ENCODE measurements around the gene SENP5.
A peak's percentile ranks its signal among the peaks of the same experiment; 100 is the strongest.
"Not testable (repeated sequence)": the region's sequence is repeated elsewhere in the genome, so short reads cannot be mapped to it uniquely, and the experiment has no call there.

The SENP5 gene

DNA sequence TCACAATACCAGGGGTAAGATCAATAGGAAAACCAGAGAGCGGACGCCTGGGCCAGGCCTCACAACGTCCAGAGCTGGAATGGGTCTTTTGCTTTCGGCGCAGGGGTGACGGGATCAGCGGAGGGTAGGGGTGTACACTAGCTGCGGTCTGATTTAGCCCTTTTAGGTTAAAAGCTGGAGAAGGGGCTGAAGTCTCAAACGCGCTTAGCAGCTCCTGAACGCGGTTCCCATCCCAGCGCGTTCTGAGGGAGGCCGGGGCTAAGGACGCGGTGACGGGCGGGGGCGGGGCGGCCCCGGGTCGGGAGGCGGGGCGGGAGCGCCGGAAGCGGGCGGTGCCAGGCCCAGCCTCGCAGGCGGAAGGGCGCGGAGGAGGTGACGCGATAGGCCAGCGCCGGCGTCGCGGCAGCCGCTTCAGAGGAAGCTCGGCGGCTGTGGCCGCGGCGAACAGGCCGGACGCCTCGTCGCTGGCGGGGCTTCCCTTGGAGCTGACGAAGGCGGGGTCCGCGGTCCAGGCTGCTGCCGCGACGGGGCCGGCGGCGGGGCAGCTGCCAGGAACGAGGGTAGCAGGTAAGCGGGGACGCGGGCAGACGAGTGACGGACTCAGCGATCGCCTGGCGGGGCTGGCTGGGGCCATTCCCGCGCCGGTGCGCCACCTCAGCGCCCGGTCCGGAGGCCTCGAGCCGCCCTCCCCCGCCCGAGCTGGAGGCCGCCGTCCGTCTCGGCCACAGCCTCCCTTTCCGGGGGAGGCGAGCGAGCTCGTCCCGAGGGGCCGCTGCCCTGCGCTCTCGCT lies at the start of gene SENP5:
TSS of gene SENP5 (plus strand) at position 414 of the 790 bp plus-strand sequence. CDS start 17,262 bp downstream, outside the sequence.
- peak; percentile 92 for DNase-seq
- H3K4me1 Mint-ChIP-seq: peaks cover 20% of the 10 kb centered on the region
- peaks cover 38% of the 10 kb centered on the region for H3K9me3 Mint-ChIP-seq
- H3K36me3 Mint-ChIP-seq (ENCODE audit: low read depth): peaks cover 18% of the 10 kb centered on the region
- no peak for TF ChIP-seq CTCF (IDR thresholded peaks at IDR 0.05)
- peak within 1 kb of the TSS; percentile 100 for H3K27ac Mint-ChIP-seq
- no peaks in the 10 kb centered on the region for H3K27me3 Mint-ChIP-seq (ENCODE audit: low read depth, poor library complexity)
- H3K4me3 Mint-ChIP-seq: peak within 1 kb of the TSS; percentile 99

GRCh38 chr3:196821806-196822355 lies 45.8 kb upstream of the SENP5 start:
- Mint-ChIP-seq H3K36me3 (ENCODE audit: low read depth) (peaks cover 76% of the 10 kb centered on the region), H3K27ac (no peak overlapping the region)

DNA sequence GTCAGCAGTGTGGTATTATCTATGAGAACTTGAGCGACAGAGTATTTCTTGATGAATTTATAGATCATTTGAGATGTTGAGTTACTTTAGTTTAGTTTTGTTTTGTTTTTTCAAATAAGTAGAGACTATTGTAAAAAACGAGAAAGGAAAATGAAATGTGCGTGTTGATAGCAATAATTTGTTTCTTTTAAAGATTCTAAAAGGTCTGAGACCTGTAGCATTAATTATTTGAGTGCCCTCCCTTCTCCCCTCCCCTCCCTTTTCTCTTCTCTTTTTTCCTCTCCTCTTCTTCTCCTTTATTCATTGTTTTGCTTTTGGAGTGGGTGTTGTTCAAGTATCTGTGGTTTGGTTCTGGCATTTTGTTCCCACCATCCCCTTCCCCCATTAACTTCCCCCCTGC lies 38.1 kb upstream of the SENP5 start:
- not testable (repeated sequence) for H3K4me3 Mint-ChIP-seq; H3K9me3 Mint-ChIP-seq; DNase-seq; H3K4me1 Mint-ChIP-seq; H3K27me3 Mint-ChIP-seq (ENCODE audit: low read depth, poor library complexity)
- Mint-ChIP-seq H3K27ac (peak overlapping the region; percentile 72), H3K36me3 (ENCODE audit: low read depth) (peaks cover 46% of the 10 kb centered on the region)

More at GRCh38 chr3:196821806-196822355, 45.8 kb upstream of the SENP5 start:
- H3K4me3 Mint-ChIP-seq: no peak overlapping the region
- no peak for DNase-seq
- no peaks in the 10 kb centered on the region for H3K4me1 Mint-ChIP-seq
- H3K27me3 Mint-ChIP-seq (ENCODE audit: low read depth, poor library complexity): peaks cover 3% of the 10 kb centered on the region
- no peaks in the 10 kb centered on the region for H3K9me3 Mint-ChIP-seq
- TF ChIP-seq CTCF (IDR thresholded peaks at IDR 0.05): no peak

DNA sequence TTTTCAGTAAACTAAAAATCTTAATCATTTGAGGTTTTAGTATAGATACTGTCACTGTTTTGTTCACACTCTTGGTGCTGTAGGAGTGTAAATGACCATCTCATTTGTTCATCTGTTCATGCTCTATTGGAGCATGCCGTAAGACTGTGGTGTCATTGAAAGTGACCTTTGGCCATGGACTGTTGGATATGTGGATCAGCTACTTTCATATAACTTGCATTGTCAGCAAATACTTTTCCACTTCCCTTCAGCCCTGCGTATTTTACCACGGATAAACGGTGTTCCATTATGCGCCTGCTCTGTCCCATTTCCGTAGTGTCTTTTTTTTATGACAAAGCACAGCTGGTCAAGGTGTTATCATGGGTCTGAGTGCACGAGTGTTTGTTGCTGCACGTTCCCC lies 32.6 kb upstream of the SENP5 start:
- Mint-ChIP-seq H3K27me3 (ENCODE audit: low read depth, poor library complexity) (no peaks in the 10 kb centered on the region), H3K36me3 (ENCODE audit: low read depth) (peaks cover 32% of the 10 kb centered on the region), H3K4me3 (no peak overlapping the region), H3K4me1 (peaks cover 8% of the 10 kb centered on the region), H3K27ac (no peak overlapping the region), H3K9me3 (peaks cover 6% of the 10 kb centered on the region)
- TF ChIP-seq CTCF (IDR thresholded peaks at IDR 0.05): no peak
- DNase-seq: no peak

- not testable (repeated sequence) for H3K4me3 Mint-ChIP-seq; H3K27me3 Mint-ChIP-seq (ENCODE audit: low read depth, poor library complexity); H3K4me1 Mint-ChIP-seq; DNase-seq; H3K9me3 Mint-ChIP-seq; H3K27ac Mint-ChIP-seq
- peaks cover 28% of the 10 kb centered on the region for H3K36me3 Mint-ChIP-seq (ENCODE audit: low read depth)
Observed at GRCh38 chr3:196836626-196837025, 31.1 kb upstream of the SENP5 start.

- Mint-ChIP-seq H3K4me3 (no peak overlapping the region), H3K27me3 (ENCODE audit: low read depth, poor library complexity) (no peaks in the 10 kb centered on the region), H3K9me3 (peaks cover 6% of the 10 kb centered on the region), H3K27ac (no peak overlapping the region), H3K4me1 (peaks cover 8% of the 10 kb centered on the region), H3K36me3 (ENCODE audit: low read depth) (peaks cover 20% of the 10 kb centered on the region)
- peak; percentile 60 for TF ChIP-seq CTCF (IDR thresholded peaks at IDR 0.05)
- peak; percentile 50 for DNase-seq
Observed at GRCh38 chr3:196837819-196838420, 29.8 kb upstream of the SENP5 start.

DNA sequence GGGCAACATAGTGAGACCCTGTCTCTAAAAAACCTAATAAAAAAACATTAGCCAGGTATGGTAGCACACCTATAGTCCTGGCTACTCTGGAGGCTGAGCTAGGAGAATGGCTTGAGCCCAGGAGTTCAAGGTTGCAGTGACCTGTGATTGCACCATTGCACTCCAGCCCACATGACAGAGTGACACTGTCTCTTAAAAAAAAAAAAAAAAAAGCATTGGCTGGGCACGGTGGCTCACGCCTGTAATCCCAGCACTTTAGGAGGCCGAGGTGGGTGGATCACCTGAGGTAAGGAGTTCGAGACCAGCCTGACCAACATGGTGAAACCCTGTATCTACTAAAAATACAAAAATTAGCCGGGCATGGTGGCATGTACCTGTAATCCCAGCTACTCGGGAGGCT lies 28.4 kb upstream of the SENP5 start:
- not testable (repeated sequence) for H3K27ac Mint-ChIP-seq; H3K9me3 Mint-ChIP-seq; H3K4me1 Mint-ChIP-seq; DNase-seq; H3K27me3 Mint-ChIP-seq (ENCODE audit: low read depth, poor library complexity); H3K4me3 Mint-ChIP-seq
- H3K36me3 Mint-ChIP-seq (ENCODE audit: low read depth): peaks cover 16% of the 10 kb centered on the region
